Spleen (tissue), 11 donors: ENCODE measurements around the gene BRINP3. TPM values are rescaled to one million over a fixed set of nuclear protein-coding genes. Genes with fewer than 3 reads are reported as not detected.

ENCODE experiments used
- DNase-seq: peaks from one replicate; pipeline ENCODE4 v3.0.0-alpha.2; 2020
- H3K27ac ChIP-seq, 8 donors: fragments of 200-600 bp; sonication (generic) in 7 of 8; 1 replicate in 4 of 8; 2 replicates in 4 of 8; pipeline versions ENCODE4 v1.5.0 to v1.8.0; 2016 to 2021; ENCODE audit warnings: inconsistent platforms in 4 of 8, mild to moderate bottlenecking in 4 of 8, moderate library complexity in 1 of 8
- H3K27me3 ChIP-seq, 7 donors: fragments of 200-600 bp; sonication (generic) in 6 of 7; replicated peaks in 1 of 7; 1 replicate in 4 of 7; 2 replicates in 3 of 7; pipeline versions ENCODE4 v1.5.0 to v1.8.0; 2016 to 2021; ENCODE audit warnings: inconsistent platforms in 3 of 7, mild to moderate bottlenecking in 1 of 7
- H3K36me3 ChIP-seq, 6 donors: fragments of 200-600 bp; sonication (generic) in 5 of 6; 1 replicate in 4 of 6; 2 replicates in 2 of 6; pipeline versions ENCODE4 v1.5.0 to v1.8.0; 2016 to 2021; ENCODE audit warnings: inconsistent platforms in 2 of 6
- H3K4me1 ChIP-seq, 6 donors: fragments of 200-600 bp; sonication (generic) in 5 of 6; 1 replicate in 3 of 6; 2 replicates in 3 of 6; pipeline versions ENCODE4 v1.5.0 to v1.8.0; 2016 to 2021; ENCODE audit warnings: inconsistent platforms in 3 of 6
- H3K4me3 ChIP-seq, 8 donors: fragments of 200-600 bp; sonication (generic) in 7 of 8; 1 replicate in 4 of 8; 2 replicates in 4 of 8; pipeline versions ENCODE4 v1.5.0 to v1.8.0; 2016 to 2021; ENCODE audit warnings: inconsistent platforms in 4 of 8, mild to moderate bottlenecking in 4 of 8, moderate library complexity in 2 of 8
- H3K9me3 ChIP-seq, 8 donors: fragments of 200-600 bp; sonication (generic) in 7 of 8; 1 replicate in 4 of 8; 2 replicates in 4 of 8; pipeline versions ENCODE4 v1.5.0 to v1.8.0; 2016 to 2021; ENCODE audit warnings: inconsistent platforms in 4 of 8
- POLR2A ChIP-seq, 3 donors: fragments of 450-650 bp; IDR thresholded peaks; one replicate each; pipeline ENCODE4 v1.5.1; 2017; ENCODE audit warnings: antibody characterized with exemption in 3 of 3, mild to moderate bottlenecking in 1 of 3
- POLR2AphosphoS5 ChIP-seq, 3 donors: sonication (generic); formaldehyde crosslinking; IDR thresholded peaks; one replicate each; pipeline ENCODE4 v1.5.1; 2017; ENCODE audit warnings: antibody characterized with exemption in 3 of 3
- WGBS, 5 donors: extraction: QIAGEN DNeasy Blood & Tissue Kit in 3 of 5; methylation state at CpG; one replicate each; pipeline versions ENCODE4 v1.1.5 to v1.1.7; 2013 to 2018; 5-methylcytosine and 5-hydroxymethylcytosine counted together
- intact Hi-C: fragments of 100-400 bp; cut with DNase I; formaldehyde crosslinking; loops from one replicate; pipeline ENCODE4 v1.15.0; 2023; ENCODE audit warnings: low total_unique reads
- polyA plus RNA-seq, 3 donors: library from polyadenylated mRNA; stranded (reverse); fragments of 200-250 nt; gene quantifications; one replicate each; pipeline ENCODE4 v1.2.1, GENCODE V29; 2013
- total RNA-seq, 7 donors: library from RNA; depleted of rRNA in 3 of 7; stranded (reverse); fragments of >200 nt in 3 of 7; fragmentation: NEBNext Ultra II Directional in 4 of 7; extraction: Animal tissue kit (Norgen Biotek cat#: 25700) in 4 of 7; gene quantifications; one replicate each; pipeline versions ENCODE4 v1.1.0 to v1.2.1, GENCODE V29; 2016 to 2021
- TF ChIP-seq, protein P1 (sequence below), 11 experiments: fragments of 200-600 bp in 7 of 11; fragments of 450-650 bp in 4 of 11; sonication (generic) in 4 of 11; IDR thresholded peaks in 8 of 11; conservative IDR thresholded peaks in 3 of 11; 1 replicate in 7 of 11; 2 replicates in 4 of 11; pipeline versions ENCODE4 v1.4.0 to v1.8.0; 2016 to 2021; ENCODE audit warnings: antibody characterized with exemption in 11 of 11, inconsistent platforms in 4 of 11, mild to moderate bottlenecking in 1 of 11
- donor health status: healthy with polysubstance abuse.
- donor health status: DM: no; HTN: no; CAD: no; lungs with moderate emphysema.
- donor health status: DM: no; HTN: no; CAD: no.
- donor health status: Bipolar disorder and iron deficiency.
- donor health status: healthy.
- donor health status: DM: no; HTN: no; CAD: no.
- donor health status: DM: yes; HTN: yes; CAD: no.

Gene BRINP3
- total and polyA plus RNA-seq, 10 donors = not detected

DNA sequence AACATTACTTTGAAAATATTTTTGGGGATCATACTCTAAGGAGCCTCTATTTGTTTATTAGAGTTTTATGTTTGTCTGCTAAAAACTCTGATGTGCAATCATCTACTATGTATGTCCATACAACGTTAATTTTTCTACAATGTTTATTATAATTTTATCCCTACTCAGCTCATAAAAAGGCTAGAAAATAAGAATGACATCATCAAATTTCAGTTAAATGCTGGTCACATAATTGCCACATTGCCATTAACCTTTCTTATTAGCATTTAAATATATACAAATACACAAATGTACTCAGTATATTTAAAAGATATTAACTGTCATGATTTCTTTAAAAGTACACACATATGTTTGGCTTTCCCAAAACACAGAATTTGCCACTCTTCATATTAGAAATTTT, 191.6 kb downstream of the BRINP3 start:
- peaks cover 0 to 4% (median 0%) of the 10 kb centered on the region in 8 donors for H3K9me3 ChIP-seq
- intact Hi-C loops = no loop called here
- H3K27ac ChIP-seq = no peak overlapping the region
- no peak for DNase-seq
- H3K4me3 ChIP-seq = no peak overlapping the region
- H3K27me3 ChIP-seq = no peaks in the 10 kb centered on the region
- 68 to 85% (median 80%) methylated on average over 1 of the region's 1 CpG for WGBS, 5 donors
- H3K4me1 ChIP-seq = no peaks in the 10 kb centered on the region
- no peak for TF ChIP-seq POLR2AphosphoS5 (IDR thresholded peaks at IDR 0.05)
- no peaks in the 10 kb centered on the region for H3K36me3 ChIP-seq

DNA sequence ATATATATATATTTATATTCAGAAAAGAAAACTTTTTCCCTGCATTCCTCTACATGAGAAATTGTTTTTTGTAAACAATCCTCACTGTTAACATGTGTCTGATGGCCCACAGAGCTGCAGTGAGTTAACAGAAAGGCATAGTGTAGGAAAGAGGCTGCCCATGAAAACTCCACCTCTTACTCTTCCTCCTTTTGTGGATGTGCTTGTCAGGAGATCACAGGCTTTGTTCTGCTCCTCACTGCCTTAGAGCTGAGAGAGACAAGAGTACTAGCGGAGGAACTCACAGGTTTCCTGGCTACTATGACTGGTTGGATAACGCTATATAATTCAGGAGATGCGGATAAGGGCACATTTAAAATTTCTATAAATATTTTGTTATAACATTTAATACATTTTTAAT, 200.6 kb downstream of the BRINP3 start:
- intact Hi-C loops = no loop called here
- 83 to 98% (median 92%) methylated on average over 3 of the region's 3 CpGs for WGBS, 5 donors

DNA sequence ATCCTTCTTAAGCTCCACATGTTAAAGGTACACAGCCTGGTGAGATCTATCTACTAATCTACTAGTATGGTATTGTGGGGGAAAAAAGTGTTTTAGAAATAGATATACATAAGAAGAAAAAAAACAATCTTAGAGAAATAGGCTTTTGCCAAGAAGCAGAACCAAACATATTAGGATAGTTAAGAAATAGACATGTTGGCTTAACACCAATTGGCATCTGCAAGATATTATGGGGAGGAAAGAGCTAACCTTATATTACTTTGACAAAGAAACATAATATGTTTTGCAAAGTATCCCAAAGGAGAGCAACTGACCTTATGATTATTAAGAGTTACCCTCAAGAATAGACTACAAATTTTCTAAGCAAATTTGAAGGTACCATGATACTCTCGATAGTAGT, 202.9 kb downstream of the BRINP3 start:
- H3K4me3 ChIP-seq = no peak overlapping the region
- no peaks in the 10 kb centered on the region for H3K9me3 ChIP-seq
- H3K36me3 ChIP-seq = no peaks in the 10 kb centered on the region
- no peaks in the 10 kb centered on the region for H3K4me1 ChIP-seq
- no peak for DNase-seq
- 86 to 95% (median 92%) methylated on average over 1 of the region's 1 CpG for WGBS, 5 donors
- TF ChIP-seq POLR2AphosphoS5 (IDR thresholded peaks at IDR 0.05) (no peak), POLR2A (IDR thresholded peaks at IDR 0.05) (no peak)
- TF ChIP-seq, protein P1, sequence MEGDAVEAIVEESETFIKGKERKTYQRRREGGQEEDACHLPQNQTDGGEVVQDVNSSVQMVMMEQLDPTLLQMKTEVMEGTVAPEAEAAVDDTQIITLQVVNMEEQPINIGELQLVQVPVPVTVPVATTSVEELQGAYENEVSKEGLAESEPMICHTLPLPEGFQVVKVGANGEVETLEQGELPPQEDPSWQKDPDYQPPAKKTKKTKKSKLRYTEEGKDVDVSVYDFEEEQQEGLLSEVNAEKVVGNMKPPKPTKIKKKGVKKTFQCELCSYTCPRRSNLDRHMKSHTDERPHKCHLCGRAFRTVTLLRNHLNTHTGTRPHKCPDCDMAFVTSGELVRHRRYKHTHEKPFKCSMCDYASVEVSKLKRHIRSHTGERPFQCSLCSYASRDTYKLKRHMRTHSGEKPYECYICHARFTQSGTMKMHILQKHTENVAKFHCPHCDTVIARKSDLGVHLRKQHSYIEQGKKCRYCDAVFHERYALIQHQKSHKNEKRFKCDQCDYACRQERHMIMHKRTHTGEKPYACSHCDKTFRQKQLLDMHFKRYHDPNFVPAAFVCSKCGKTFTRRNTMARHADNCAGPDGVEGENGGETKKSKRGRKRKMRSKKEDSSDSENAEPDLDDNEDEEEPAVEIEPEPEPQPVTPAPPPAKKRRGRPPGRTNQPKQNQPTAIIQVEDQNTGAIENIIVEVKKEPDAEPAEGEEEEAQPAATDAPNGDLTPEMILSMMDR (IDR thresholded peaks at IDR 0.05 in 8 of 11, conservative IDR thresholded peaks at IDR 0.05 in 3 of 11) = no peak
- H3K27ac ChIP-seq = no peak overlapping the region
- intact Hi-C loops = no loop called here
- H3K27me3 ChIP-seq = no peaks in the 10 kb centered on the region

More for the DNA sequence above, 200.6 kb downstream of the BRINP3 start:
- Histone ChIP-seq H3K4me1 (no peaks in the 10 kb centered on the region), H3K36me3 (no peaks in the 10 kb centered on the region), H3K4me3 (no peak overlapping the region), H3K27me3 (no peaks in the 10 kb centered on the region), H3K9me3 (no peaks in the 10 kb centered on the region), H3K27ac (no peak overlapping the region)
- no peak for DNase-seq
- TF ChIP-seq POLR2A (IDR thresholded peaks at IDR 0.05) = no peak
- no peak for TF ChIP-seq POLR2AphosphoS5 (IDR thresholded peaks at IDR 0.05)
- TF ChIP-seq, protein P1 (IDR thresholded peaks at IDR 0.05 in 8 of 11, conservative IDR thresholded peaks at IDR 0.05 in 3 of 11) = no peak

DNA sequence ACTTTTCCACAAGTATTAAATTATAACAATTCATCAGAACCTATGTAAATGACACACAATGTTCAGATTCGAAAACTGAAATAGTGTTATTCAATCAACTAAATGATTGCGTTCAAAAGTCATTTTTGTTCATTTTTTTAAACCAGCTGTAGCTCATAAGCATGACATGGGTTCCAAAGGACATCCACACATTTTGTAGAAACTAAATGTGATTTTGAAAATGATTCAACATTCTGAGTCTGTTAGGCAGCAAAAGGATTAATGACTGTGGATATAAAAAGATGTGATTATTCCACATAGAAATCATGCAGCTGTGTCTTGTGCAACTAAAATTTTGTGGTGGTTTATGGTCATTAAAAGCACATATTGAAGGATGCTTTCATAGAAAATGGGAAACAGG, 204.5 kb downstream of the BRINP3 start:
- H3K27me3 ChIP-seq = no peaks in the 10 kb centered on the region
- intact Hi-C loops = no loop called here
- TF ChIP-seq POLR2AphosphoS5 (IDR thresholded peaks at IDR 0.05) (no peak), POLR2A (IDR thresholded peaks at IDR 0.05) (no peak)
- TF ChIP-seq, protein P1 (IDR thresholded peaks at IDR 0.05 in 8 of 11, conservative IDR thresholded peaks at IDR 0.05 in 3 of 11) = no peak
- no peaks in the 10 kb centered on the region for H3K9me3 ChIP-seq
- H3K4me1 ChIP-seq = no peaks in the 10 kb centered on the region
- no peak overlapping the region for H3K4me3 ChIP-seq
- WGBS, 5 donors = 74 to 94% (median 75%) methylated on average over 2 of the region's 2 CpGs
- no peak for DNase-seq
- H3K27ac ChIP-seq = no peak overlapping the region
- H3K36me3 ChIP-seq = no peaks in the 10 kb centered on the region

DNA sequence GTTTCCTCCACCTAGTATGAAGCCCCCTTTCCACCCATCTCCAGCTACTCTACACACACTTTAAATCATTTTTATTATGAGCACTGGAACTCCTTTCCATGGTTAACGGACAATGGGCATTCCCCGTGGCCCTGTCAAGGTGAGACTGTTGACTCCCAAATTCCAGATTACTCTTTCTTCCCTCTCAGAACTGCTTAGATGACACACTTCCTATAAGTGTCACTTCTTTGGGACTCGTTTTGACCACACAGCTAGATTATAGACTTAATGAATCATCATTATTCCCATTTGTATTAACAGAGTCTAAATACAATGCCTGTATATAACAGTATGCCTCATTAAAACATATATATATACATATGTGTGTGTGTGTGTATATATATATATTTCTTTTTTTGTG, 215.1 kb downstream of the BRINP3 start:
- no peak overlapping the region for H3K27ac ChIP-seq
- H3K27me3 ChIP-seq = no peaks in the 10 kb centered on the region
- intact Hi-C loops = no loop called here
- DNase-seq = no peak
- no peaks in the 10 kb centered on the region for H3K4me1 ChIP-seq
- H3K4me3 ChIP-seq = no peak overlapping the region
- H3K36me3 ChIP-seq = no peaks in the 10 kb centered on the region
- WGBS, 5 donors = 75 to 84% (median 81%) methylated on average over 3 of the region's 3 CpGs
- H3K9me3 ChIP-seq = peaks cover 0 to 16% (median 2%) of the 10 kb centered on the region in 8 donors
- no peak for TF ChIP-seq POLR2A (IDR thresholded peaks at IDR 0.05)
- TF ChIP-seq, protein P1 (IDR thresholded peaks at IDR 0.05 in 8 of 11, conservative IDR thresholded peaks at IDR 0.05 in 3 of 11) = no peak
- no peak for TF ChIP-seq POLR2AphosphoS5 (IDR thresholded peaks at IDR 0.05)
